ENCODE data around the gene RABGAP1L.
A peak's percentile ranks its signal among the peaks of the same experiment; 100 is the strongest.
"Not testable (repeated sequence)": the region's sequence is repeated elsewhere in the genome, so short reads cannot be mapped to it uniquely, and the experiment has no call there.

The RABGAP1L gene

DNA sequence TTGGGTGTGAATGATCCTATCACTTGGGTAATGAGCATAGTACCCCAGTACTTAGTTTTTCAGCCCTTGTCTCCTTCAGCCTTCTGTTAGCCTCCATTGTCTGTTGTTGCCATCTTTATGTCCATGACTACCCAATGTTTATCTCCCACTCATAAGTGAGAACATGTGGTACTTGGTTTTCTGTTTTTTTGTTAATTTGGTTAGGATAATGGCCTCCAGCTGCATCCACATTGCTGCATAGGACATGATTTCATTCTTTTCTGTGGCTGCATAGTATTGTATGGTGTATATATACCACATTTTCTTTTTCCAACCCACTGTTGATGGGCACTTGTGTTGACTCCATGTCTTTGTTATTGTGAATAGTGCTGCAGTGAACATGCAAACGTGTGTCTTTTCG, 248.8 kb downstream of the RABGAP1L start:
- Histone ChIP-seq H2BK120ac (ENCODE audit: low read depth, low read length) (no peak overlapping the region), H3K14ac (ENCODE audit: low read length) (no peak overlapping the region), H3K79me1 (ENCODE audit: low read depth, low read length) (no peaks in the 10 kb centered on the region), H4K8ac (ENCODE audit: low read depth, low read length) (no peak overlapping the region), H3K4me2 (ENCODE audit: insufficient read depth, low read length, poor library complexity, severe bottlenecking) (no peak overlapping the region), H3K36me3 (replicated peaks in 1 of 2; ENCODE audit: control insufficient read depth in 2 of 2, insufficient read depth in 2 of 2, low read length in 2 of 2) (no peaks in the 10 kb centered on the region), H2BK12ac (ENCODE audit: low read length) (no peak overlapping the region), H3K9ac (ENCODE audit: low read depth, low read length, poor library complexity) (no peak overlapping the region), H2BK5ac (ENCODE audit: low read length) (no peak overlapping the region), H3K23ac (ENCODE audit: low read depth, low read length, poor library complexity) (no peak overlapping the region), H3K4ac (ENCODE audit: low read length) (no peak overlapping the region), H3K9me3 (replicated peaks in 1 of 2; ENCODE audit: control insufficient read depth in 2 of 2, insufficient read depth in 1 of 2, low read depth in 1 of 2, low read length in 2 of 2) (no peaks in the 10 kb centered on the region), H3K4me1 (ENCODE audit: control insufficient read depth in 2 of 2, insufficient read depth in 1 of 2, low read depth in 1 of 2, low read length in 2 of 2) (no peaks in the 10 kb centered on the region), H3K27me3 (ENCODE audit: control insufficient read depth in 3 of 3, insufficient read depth in 3 of 3, low read depth in 1 of 3, low read length in 3 of 3) (no peaks in the 10 kb centered on the region), H2AFZ (ENCODE audit: low read length) (no peak overlapping the region), H3K27ac (replicated peaks; ENCODE audit: low read length) (no peak overlapping the region), H3K4me3 (ENCODE audit: low read length in 2 of 2) (no peak overlapping the region), H2BK15ac (ENCODE audit: low read length) (no peak overlapping the region), H2AK5ac (ENCODE audit: low read depth, low read length) (no peak overlapping the region), H3K18ac (ENCODE audit: low read length) (no peak overlapping the region), H4K91ac (ENCODE audit: low read depth, low read length, poor library complexity) (no peak overlapping the region)
- no CpG with 5 or more reads among the region's 2 CpGs for WGBS, 2 donors (ENCODE audit: extremely low coverage in 2 of 2, insufficient read length in 2 of 2, insufficient replicate concordance in 1 of 2)
- DNase-seq (ENCODE audit: low spot score): no peak

DNA sequence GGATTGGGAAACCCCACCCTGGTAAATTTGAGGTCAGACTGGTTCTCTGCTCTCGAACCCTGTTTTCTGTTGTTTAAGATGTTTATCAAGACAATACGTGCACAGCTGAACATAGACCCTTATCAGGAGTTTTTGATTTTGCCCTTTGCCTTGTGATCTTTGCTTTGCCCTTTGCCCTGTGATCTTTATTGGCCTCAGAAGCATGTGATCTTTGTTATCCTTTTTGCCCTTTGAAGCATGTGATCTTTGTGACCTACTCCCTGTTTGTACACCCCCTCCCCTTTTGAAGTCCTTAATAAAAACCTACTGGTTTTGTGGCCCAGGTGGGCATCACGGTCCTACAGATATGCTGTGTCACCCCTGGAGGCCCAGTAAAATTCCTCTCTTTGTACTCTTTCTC, 250.5 kb downstream of the RABGAP1L start:
- not testable (repeated sequence) for H3K36me3 ChIP-seq (replicated peaks in 1 of 2; ENCODE audit: control insufficient read depth in 2 of 2, insufficient read depth in 2 of 2, low read length in 2 of 2); H3K4me1 ChIP-seq (ENCODE audit: control insufficient read depth in 2 of 2, insufficient read depth in 1 of 2, low read depth in 1 of 2, low read length in 2 of 2); H4K8ac ChIP-seq (ENCODE audit: low read depth, low read length); H2AK5ac ChIP-seq (ENCODE audit: low read depth, low read length); H4K91ac ChIP-seq (ENCODE audit: low read depth, low read length, poor library complexity); H3K14ac ChIP-seq (ENCODE audit: low read length); H3K9me3 ChIP-seq (replicated peaks in 1 of 2; ENCODE audit: control insufficient read depth in 2 of 2, insufficient read depth in 1 of 2, low read depth in 1 of 2, low read length in 2 of 2); H3K18ac ChIP-seq (ENCODE audit: low read length); H3K27ac ChIP-seq (replicated peaks; ENCODE audit: low read length); H3K4ac ChIP-seq (ENCODE audit: low read length); H3K23ac ChIP-seq (ENCODE audit: low read depth, low read length, poor library complexity); H3K4me3 ChIP-seq (ENCODE audit: low read length in 2 of 2); H2AFZ ChIP-seq (ENCODE audit: low read length); H2BK12ac ChIP-seq (ENCODE audit: low read length); H3K79me1 ChIP-seq (ENCODE audit: low read depth, low read length); DNase-seq (ENCODE audit: low spot score); H3K4me2 ChIP-seq (ENCODE audit: insufficient read depth, low read length, poor library complexity, severe bottlenecking); H2BK15ac ChIP-seq (ENCODE audit: low read length); H3K9ac ChIP-seq (ENCODE audit: low read depth, low read length, poor library complexity); H2BK120ac ChIP-seq (ENCODE audit: low read depth, low read length); H2BK5ac ChIP-seq (ENCODE audit: low read length); H3K27me3 ChIP-seq (ENCODE audit: control insufficient read depth in 3 of 3, insufficient read depth in 3 of 3, low read depth in 1 of 3, low read length in 3 of 3)
- WGBS, 2 donors (ENCODE audit: extremely low coverage in 2 of 2, insufficient read length in 2 of 2, insufficient replicate concordance in 1 of 2): no CpG with 5 or more reads among the region's 3 CpGs

DNA sequence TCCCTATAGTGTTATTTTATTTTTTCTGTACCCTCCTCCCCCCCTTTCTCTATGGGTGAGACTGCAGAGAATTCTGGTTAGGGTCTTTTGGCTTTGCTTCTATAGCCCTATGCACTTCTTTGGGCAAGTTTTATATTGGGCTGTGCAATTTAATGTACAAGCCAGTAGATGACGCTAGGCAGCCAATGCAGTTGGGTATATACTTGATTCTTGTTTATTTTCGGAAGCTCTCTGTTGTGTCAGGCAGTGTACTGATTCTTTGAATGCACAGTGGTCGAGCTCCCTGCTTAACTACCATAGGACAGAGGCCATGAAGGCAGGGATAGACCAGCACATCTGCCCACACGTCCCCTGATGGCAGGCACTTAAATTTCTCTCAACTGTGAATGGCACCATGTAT, 254.3 kb downstream of the RABGAP1L start:
- Histone ChIP-seq H2BK5ac (ENCODE audit: low read length) (no peak overlapping the region), H4K91ac (ENCODE audit: low read depth, low read length, poor library complexity) (no peak overlapping the region), H3K27me3 (ENCODE audit: control insufficient read depth in 3 of 3, insufficient read depth in 3 of 3, low read depth in 1 of 3, low read length in 3 of 3) (no peaks in the 10 kb centered on the region), H3K18ac (ENCODE audit: low read length) (no peak overlapping the region), H3K27ac (replicated peaks; ENCODE audit: low read length) (no peak overlapping the region), H4K8ac (ENCODE audit: low read depth, low read length) (no peak overlapping the region), H2AK5ac (ENCODE audit: low read depth, low read length) (no peak overlapping the region), H3K9me3 (replicated peaks in 1 of 2; ENCODE audit: control insufficient read depth in 2 of 2, insufficient read depth in 1 of 2, low read depth in 1 of 2, low read length in 2 of 2) (no peaks in the 10 kb centered on the region), H3K9ac (ENCODE audit: low read depth, low read length, poor library complexity) (no peak overlapping the region), H2BK12ac (ENCODE audit: low read length) (no peak overlapping the region), H3K4me2 (ENCODE audit: insufficient read depth, low read length, poor library complexity, severe bottlenecking) (no peak overlapping the region), H3K79me1 (ENCODE audit: low read depth, low read length) (no peaks in the 10 kb centered on the region), H3K4ac (ENCODE audit: low read length) (no peak overlapping the region), H3K36me3 (replicated peaks in 1 of 2; ENCODE audit: control insufficient read depth in 2 of 2, insufficient read depth in 2 of 2, low read length in 2 of 2) (no peaks in the 10 kb centered on the region), H3K4me1 (ENCODE audit: control insufficient read depth in 2 of 2, insufficient read depth in 1 of 2, low read depth in 1 of 2, low read length in 2 of 2) (no peaks in the 10 kb centered on the region), H2AFZ (ENCODE audit: low read length) (no peak overlapping the region), H2BK15ac (ENCODE audit: low read length) (no peak overlapping the region), H3K14ac (ENCODE audit: low read length) (no peak overlapping the region), H3K4me3 (ENCODE audit: low read length in 2 of 2) (no peak overlapping the region), H3K23ac (ENCODE audit: low read depth, low read length, poor library complexity) (no peak overlapping the region), H2BK120ac (ENCODE audit: low read depth, low read length) (no peak overlapping the region)
- WGBS, 2 donors (ENCODE audit: extremely low coverage in 2 of 2, insufficient read length in 2 of 2, insufficient replicate concordance in 1 of 2): no CpG with 5 or more reads among the region's 4 CpGs
- peak; percentile 11 for DNase-seq (ENCODE audit: low spot score)

DNA sequence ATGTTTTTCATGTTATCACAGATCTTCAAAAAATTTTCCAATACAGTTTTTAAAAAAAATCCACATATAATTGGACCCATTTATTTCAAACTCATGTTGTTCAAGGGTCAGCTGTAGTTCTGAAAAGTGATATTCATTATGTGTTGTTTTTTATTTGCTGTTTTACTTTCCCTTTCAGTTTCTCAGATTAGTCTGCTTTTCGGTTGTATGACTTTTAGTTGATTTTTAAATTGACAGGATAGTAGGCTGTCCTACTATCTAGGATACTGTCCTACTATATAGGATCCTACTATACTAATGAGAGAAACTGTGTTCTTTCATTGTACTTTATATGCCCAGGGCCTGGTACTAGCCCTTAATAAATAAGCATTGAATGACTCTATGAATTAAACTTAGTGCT, 254.9 kb downstream of the RABGAP1L start:
- Histone ChIP-seq H3K9me3 (replicated peaks in 1 of 2; ENCODE audit: control insufficient read depth in 2 of 2, insufficient read depth in 1 of 2, low read depth in 1 of 2, low read length in 2 of 2) (no peaks in the 10 kb centered on the region), H3K9ac (ENCODE audit: low read depth, low read length, poor library complexity) (no peak overlapping the region), H3K4ac (ENCODE audit: low read length) (no peak overlapping the region), H2BK15ac (ENCODE audit: low read length) (no peak overlapping the region), H3K23ac (ENCODE audit: low read depth, low read length, poor library complexity) (no peak overlapping the region), H3K4me1 (ENCODE audit: control insufficient read depth in 2 of 2, insufficient read depth in 1 of 2, low read depth in 1 of 2, low read length in 2 of 2) (no peaks in the 10 kb centered on the region), H3K14ac (ENCODE audit: low read length) (no peak overlapping the region), H4K8ac (ENCODE audit: low read depth, low read length) (no peak overlapping the region), H3K4me3 (ENCODE audit: low read length in 2 of 2) (no peak overlapping the region), H3K27me3 (ENCODE audit: control insufficient read depth in 3 of 3, insufficient read depth in 3 of 3, low read depth in 1 of 3, low read length in 3 of 3) (no peaks in the 10 kb centered on the region), H2AK5ac (ENCODE audit: low read depth, low read length) (no peak overlapping the region), H2BK120ac (ENCODE audit: low read depth, low read length) (no peak overlapping the region), H4K91ac (ENCODE audit: low read depth, low read length, poor library complexity) (no peak overlapping the region), H2BK12ac (ENCODE audit: low read length) (no peak overlapping the region), H2BK5ac (ENCODE audit: low read length) (no peak overlapping the region), H3K36me3 (replicated peaks in 1 of 2; ENCODE audit: control insufficient read depth in 2 of 2, insufficient read depth in 2 of 2, low read length in 2 of 2) (no peaks in the 10 kb centered on the region), H3K4me2 (ENCODE audit: insufficient read depth, low read length, poor library complexity, severe bottlenecking) (no peak overlapping the region), H3K79me1 (ENCODE audit: low read depth, low read length) (no peaks in the 10 kb centered on the region), H2AFZ (ENCODE audit: low read length) (no peak overlapping the region), H3K27ac (replicated peaks; ENCODE audit: low read length) (no peak overlapping the region), H3K18ac (ENCODE audit: low read length) (no peak overlapping the region)
- DNase-seq (ENCODE audit: low spot score): no peak
- no CpG with 5 or more reads among the region's 1 CpG for WGBS, 2 donors (ENCODE audit: extremely low coverage in 2 of 2, insufficient read length in 2 of 2, insufficient replicate concordance in 1 of 2)

Measured in neuronal stem cell (in vitro differentiated cells).